Pancreas (tissue), 10 donors: ENCODE measurements around the gene UPP1. TPM values are rescaled to one million over a fixed set of nuclear protein-coding genes. Genes with fewer than 3 reads are reported as not detected.
"Not testable (repeated sequence)": the region's sequence is repeated elsewhere in the genome, so short reads cannot be mapped to it uniquely, and the experiment has no call there.

Experiments used
- ATAC-seq, 4 donors: fragments of 200-7000 bp; cut with Tn5 transposase; one replicate each; pipeline versions ENCODE4 v1.8.0 to v1.9.1; 2020; ENCODE audit warnings: mild to moderate bottlenecking in 4 of 4, moderate library complexity in 4 of 4
- DNase-seq, 6 donors: peaks; one replicate each; pipeline ENCODE4 v3.0.0-alpha.2; 2020
- FAIRE-seq: peaks from 2 replicates; lab custom pipeline; 2012; peaks lifted over from hg19 to GRCh38; lab: Jason Lieb, UNC
- H3K27ac ChIP-seq, 4 donors: fragments of 200-600 bp; sonication (generic); 1 replicate in 3 of 4; 2 replicates in 1 of 4; pipeline versions ENCODE4 v1.5.0 to v1.8.0; 2020
- H3K27me3 ChIP-seq, 4 donors: fragments of 200-600 bp; one replicate each; pipeline ENCODE4 v1.8.0; 2021
- H3K36me3 ChIP-seq, 3 donors: fragments of 200-600 bp; sonication (generic) in 1 of 3; one replicate each; pipeline versions ENCODE4 v1.5.0 to v1.8.0; 2020 to 2021
- H3K4me1 ChIP-seq, 3 donors: fragments of 200-600 bp; one replicate each; pipeline ENCODE4 v1.8.0; 2021
- H3K4me3 ChIP-seq, 4 donors: fragments of 200-600 bp; sonication (generic) in 2 of 4; one replicate each; pipeline versions ENCODE4 v1.5.0 to v1.8.0; 2020 to 2021
- H3K9me3 ChIP-seq, 4 donors: fragments of 200-600 bp; one replicate each; pipeline ENCODE4 v1.8.0; 2021
- WGBS, 2 donors: extraction: QIAGEN DNeasy Blood & Tissue Kit; methylation state at CpG; one replicate each; pipeline ENCODE4 v1.1.7; 2013; 5-methylcytosine and 5-hydroxymethylcytosine counted together
- intact Hi-C, 3 donors: fragments of 100-400 bp; cut with DNase I; formaldehyde crosslinking; loops; one replicate each; pipeline versions ENCODE4 v1.11.1 to v1.14.2; 2022
- polyA plus RNA-seq, 2 donors: library from polyadenylated mRNA; stranded (reverse); fragments of 200-250 nt; gene quantifications; one replicate each; pipeline ENCODE4 v1.2.3, GENCODE V29; 2013
- total RNA-seq, 6 donors: library from RNA; stranded (reverse); fragmentation: NEBNext Ultra II Directional in 4 of 6; extraction: Animal tissue kit (Norgen Biotek cat#: 25700) in 4 of 6; gene quantifications; one replicate each; pipeline versions ENCODE4 v1.2.1 to v1.2.4, GENCODE V29; 2021 to 2023
- TF ChIP-seq, protein P1 (sequence below), 4 donors: fragments of 200-600 bp; sonication (generic) in 3 of 4; IDR thresholded peaks; one replicate each; pipeline versions ENCODE4 v1.5.0 to v1.8.0; 2021; ENCODE audit warnings: antibody characterized with exemption in 4 of 4
- donor health status: healthy with polysubstance abuse.
- donor health status: DM: no; HTN: no; CAD: no; lungs with moderate emphysema.
- donor health status: DM: no; HTN: no; CAD: no.
- donor health status: control.
- donor health status: control.
- donor health status: Bipolar disorder and iron deficiency.
- donor health status: DM: yes; HTN: yes; CAD: no.
- donor health status: DM: no; HTN: no; CAD: no.
- donor health status: DM: no; HTN: no; CAD: no.
- donor health status: DM: yes; HTN: yes; CAD: no.

UPP1 gene
- total and polyA plus RNA-seq, 8 donors, result 2.6 to 36.3 (median 9.0) TPM

DNA sequence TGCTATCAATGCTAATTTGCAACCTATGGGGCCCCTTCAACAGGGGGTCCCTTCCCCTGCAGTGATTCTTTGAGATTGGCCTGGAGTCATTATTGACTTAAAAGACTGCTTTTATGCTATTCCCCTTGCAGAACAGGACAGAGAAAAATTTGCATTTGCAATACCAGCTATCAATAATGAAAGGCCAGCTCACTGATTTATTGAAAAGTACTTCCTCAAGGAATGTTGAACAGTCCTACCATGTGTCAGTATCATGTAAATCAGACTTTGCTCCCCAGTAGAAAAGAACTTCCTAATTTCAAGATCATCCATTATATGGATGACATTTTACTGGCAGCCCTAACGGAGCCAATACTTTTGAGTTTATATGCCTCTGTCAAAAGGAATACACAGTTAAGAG lies 52.5 kb downstream of the UPP1 start:
- Histone ChIP-seq H3K27me3 (no peaks in the 10 kb centered on the region), H3K4me3 (no peak overlapping the region), H3K4me1 (peaks cover 0 to 32% (median 6%) of the 10 kb centered on the region in 3 donors), H3K27ac (peak overlapping the region in 1 of 4 donors; percentile 64), H3K36me3 (no peaks in the 10 kb centered on the region), H3K9me3 (no peaks in the 10 kb centered on the region)
- ATAC-seq, result no peak
- FAIRE-seq, result no peak
- no peak for DNase-seq
- intact Hi-C loops, result no loop called here
- TF ChIP-seq, protein P1, sequence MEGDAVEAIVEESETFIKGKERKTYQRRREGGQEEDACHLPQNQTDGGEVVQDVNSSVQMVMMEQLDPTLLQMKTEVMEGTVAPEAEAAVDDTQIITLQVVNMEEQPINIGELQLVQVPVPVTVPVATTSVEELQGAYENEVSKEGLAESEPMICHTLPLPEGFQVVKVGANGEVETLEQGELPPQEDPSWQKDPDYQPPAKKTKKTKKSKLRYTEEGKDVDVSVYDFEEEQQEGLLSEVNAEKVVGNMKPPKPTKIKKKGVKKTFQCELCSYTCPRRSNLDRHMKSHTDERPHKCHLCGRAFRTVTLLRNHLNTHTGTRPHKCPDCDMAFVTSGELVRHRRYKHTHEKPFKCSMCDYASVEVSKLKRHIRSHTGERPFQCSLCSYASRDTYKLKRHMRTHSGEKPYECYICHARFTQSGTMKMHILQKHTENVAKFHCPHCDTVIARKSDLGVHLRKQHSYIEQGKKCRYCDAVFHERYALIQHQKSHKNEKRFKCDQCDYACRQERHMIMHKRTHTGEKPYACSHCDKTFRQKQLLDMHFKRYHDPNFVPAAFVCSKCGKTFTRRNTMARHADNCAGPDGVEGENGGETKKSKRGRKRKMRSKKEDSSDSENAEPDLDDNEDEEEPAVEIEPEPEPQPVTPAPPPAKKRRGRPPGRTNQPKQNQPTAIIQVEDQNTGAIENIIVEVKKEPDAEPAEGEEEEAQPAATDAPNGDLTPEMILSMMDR (IDR thresholded peaks at IDR 0.05), result no peak
- WGBS, 2 donors, result 24 to 29% methylated on average over 1 of the region's 1 CpG

DNA sequence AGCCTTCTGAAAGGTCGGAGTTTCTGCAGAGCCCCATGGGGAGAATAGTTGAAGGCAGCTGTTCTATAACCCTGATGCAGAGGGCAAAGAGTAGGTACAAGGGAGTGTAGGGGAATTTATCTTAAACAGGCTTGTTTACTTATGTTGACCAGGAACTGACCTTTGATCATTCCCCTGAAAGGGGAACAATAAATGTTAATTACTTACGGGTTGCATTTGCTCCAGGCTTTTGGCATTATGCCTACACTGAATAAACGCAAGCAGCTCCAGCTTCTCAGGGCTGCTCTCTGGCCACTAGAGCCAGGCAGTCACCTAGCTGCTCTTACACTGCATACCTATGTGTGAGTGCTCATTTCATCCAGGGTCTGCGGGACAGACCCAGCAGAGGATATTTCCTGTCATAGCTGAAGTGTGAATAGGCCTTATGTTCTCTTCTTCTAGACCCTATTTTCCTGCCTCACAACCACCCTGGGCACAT lies 55.3 kb downstream of the UPP1 start:
- no peaks in the 10 kb centered on the region for H3K27me3 ChIP-seq
- intact Hi-C loops, result no loop called here
- peaks cover 0 to 40% (median 6%) of the 10 kb centered on the region in 3 donors for H3K4me1 ChIP-seq
- H3K9me3 ChIP-seq, result no peaks in the 10 kb centered on the region
- no peak for FAIRE-seq
- H3K27ac ChIP-seq, result peak overlapping the region in 1 of 4 donors; percentile 62
- TF ChIP-seq, protein P1 (IDR thresholded peaks at IDR 0.05), result no peak
- 14 to 16% methylated on average over 4 of the region's 4 CpGs for WGBS, 2 donors
- no peaks in the 10 kb centered on the region for H3K36me3 ChIP-seq
- DNase-seq, result peak in 2 of 6 donors; percentile 15 to 35
- ATAC-seq, result peak; percentile 45 to 70 (median 62)
- no peak overlapping the region for H3K4me3 ChIP-seq

DNA sequence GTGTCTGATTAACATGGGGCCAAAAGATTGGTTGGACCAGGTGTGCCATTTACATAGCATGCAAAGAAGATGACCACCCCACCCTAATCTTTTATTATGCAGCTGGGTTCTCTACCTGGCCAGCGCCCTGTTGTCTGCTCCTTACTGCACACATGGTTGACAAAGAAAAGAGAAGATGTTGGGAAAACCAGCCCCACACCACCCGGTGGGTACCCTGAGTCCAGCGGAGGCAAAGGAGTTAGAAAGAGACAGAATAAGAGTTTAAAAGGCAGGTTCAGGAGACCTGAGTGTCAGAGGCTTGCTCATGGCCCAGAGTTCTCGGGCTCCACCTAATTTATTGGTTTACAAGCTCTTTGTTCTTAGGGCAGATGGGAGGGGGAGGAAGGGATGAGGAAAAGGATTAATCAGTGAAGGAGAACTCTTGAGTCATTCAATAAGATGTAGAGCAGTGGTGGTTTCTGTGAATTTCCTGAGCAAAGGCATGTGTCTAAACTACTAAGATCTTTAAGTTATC lies 58.1 kb downstream of the UPP1 start:
- 82 to 84% methylated on average over 4 of the region's 4 CpGs for WGBS, 2 donors
- H3K4me3 ChIP-seq, result no peak overlapping the region
- ATAC-seq (peak in 1 of 4 donors; percentile 18), DNase-seq (no peak), FAIRE-seq (no peak)
- no peaks in the 10 kb centered on the region for H3K36me3 ChIP-seq
- H3K27ac ChIP-seq, result no peak overlapping the region
- H3K9me3 ChIP-seq, result no peaks in the 10 kb centered on the region
- H3K4me1 ChIP-seq, result peaks cover 0 to 21% (median 0%) of the 10 kb centered on the region in 3 donors
- TF ChIP-seq, protein P1 (IDR thresholded peaks at IDR 0.05), result no peak
- H3K27me3 ChIP-seq, result no peaks in the 10 kb centered on the region
- intact Hi-C loops, result no loop called here

DNA sequence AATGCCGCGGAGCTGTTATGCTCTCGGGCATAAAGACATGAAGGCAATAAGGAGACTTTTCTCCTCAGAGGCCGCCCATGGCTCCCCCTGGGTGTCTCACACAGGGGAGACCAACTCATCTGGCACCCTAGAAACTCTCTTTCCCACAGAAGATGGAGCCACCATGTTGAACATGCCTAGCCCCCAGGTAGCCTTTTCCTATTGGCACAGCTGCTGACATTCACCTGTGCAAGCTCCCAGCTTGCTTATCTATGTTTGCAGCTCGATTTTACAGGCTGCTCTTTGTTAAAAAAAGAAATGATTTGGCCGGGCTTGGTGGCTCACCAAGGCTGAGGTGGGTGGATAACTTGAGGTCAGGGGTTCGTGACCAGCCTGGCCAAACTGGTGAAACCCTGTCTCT lies 58.6 kb downstream of the UPP1 start:
- FAIRE-seq, H3K27ac ChIP-seq, H3K4me3 ChIP-seq, H3K9me3 ChIP-seq, H3K36me3 ChIP-seq, intact Hi-C loops, H3K27me3 ChIP-seq: not testable (repeated sequence)
- peaks cover 0 to 21% (median 0%) of the 10 kb centered on the region in 3 donors for H3K4me1 ChIP-seq
- DNase-seq, result peak in 4 of 6 donors; percentile 32 to 57 (median 38)
- ATAC-seq, result peak; percentile 55 to 83 (median 74)
- WGBS, 2 donors, result 24 to 28% methylated on average over 7 of the region's 7 CpGs

- WGBS, 2 donors, result 93 to 95% methylated on average over 2 of the region's 2 CpGs
- Histone ChIP-seq H3K4me3 (no peak overlapping the region), H3K27me3 (no peaks in the 10 kb centered on the region), H3K9me3 (no peaks in the 10 kb centered on the region), H3K4me1 (peaks cover 0 to 21% (median 0%) of the 10 kb centered on the region in 3 donors), H3K27ac (no peak overlapping the region), H3K36me3 (no peaks in the 10 kb centered on the region)
- DNase-seq, result no peak
- peak in 1 of 4 donors; percentile 17 for ATAC-seq
- no peak for FAIRE-seq
- TF ChIP-seq, protein P1 (IDR thresholded peaks at IDR 0.05), result no peak
- intact Hi-C loops, result no loop called here
These were observed 59.2 kb downstream of the UPP1 start for GRCh38 chr7:48148311-48148710.
